Embryonic facial prominence (tissue), 1 donor: ENCODE results near the gene NCR3LG1.
"Not testable (repeated sequence)": the region's sequence is repeated elsewhere in the genome, so short reads cannot be mapped to it uniquely, and the experiment has no call there.

Experiments used
- DNase-seq: peaks from one replicate; pipeline ENCODE4 v3.0.0-alpha.2; 2016; ENCODE audit errors: extremely low spot score

NCR3LG1 gene

DNA sequence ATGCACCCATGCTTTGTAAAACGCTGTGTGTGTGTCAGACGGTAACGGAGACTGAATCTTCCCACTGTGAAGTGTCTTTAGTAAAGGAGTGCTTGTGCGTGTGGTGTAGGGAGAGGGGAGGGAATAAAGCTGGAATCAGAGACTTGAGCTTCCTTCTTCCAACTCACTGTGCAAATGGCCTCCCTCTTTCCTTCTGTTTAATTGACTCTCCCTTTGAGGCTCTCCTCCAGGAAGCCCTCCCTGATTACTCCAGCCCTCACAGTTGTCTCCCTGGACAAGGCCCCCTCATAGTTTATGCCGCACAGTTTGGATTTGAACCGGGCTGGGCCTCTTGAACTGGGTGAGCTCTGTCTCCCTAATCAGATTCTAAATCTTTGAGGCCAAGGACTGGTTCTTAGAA is 59.8 kb downstream of the NCR3LG1 start:
- no peak for DNase-seq

DNA sequence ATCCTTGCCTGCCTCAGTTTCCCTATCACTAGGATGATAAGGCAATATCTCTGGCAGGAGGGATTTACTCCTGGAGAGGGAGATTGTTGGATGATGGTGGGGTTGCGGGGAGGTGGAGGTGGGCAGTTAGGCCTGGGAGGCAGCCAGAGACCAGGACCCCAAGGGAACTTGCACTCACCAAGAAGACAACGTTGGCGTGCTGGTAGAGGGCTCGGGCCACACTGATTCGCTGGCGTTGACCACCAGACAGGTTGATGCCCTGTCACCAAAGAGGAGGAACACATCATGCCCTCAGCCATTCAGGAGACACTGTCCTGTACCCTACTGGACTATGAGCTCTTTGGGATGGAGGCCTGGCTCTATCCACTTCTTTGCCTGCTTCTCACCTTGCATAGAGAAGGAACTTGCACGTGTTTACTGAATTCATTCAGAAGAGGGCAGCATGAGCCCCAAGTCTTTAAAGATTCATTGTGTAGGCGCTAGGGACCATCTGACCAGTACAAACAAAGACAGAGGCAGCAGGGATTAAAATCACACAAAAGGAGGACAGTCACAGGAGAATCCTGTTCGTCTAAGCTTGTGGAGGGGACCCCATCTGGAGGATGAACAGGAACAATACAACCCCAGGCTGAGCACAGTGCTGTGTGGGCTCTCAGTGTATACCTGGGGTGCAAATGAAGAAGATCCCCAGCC is 61.0 kb downstream of the NCR3LG1 start:
- no peak for DNase-seq

DNA sequence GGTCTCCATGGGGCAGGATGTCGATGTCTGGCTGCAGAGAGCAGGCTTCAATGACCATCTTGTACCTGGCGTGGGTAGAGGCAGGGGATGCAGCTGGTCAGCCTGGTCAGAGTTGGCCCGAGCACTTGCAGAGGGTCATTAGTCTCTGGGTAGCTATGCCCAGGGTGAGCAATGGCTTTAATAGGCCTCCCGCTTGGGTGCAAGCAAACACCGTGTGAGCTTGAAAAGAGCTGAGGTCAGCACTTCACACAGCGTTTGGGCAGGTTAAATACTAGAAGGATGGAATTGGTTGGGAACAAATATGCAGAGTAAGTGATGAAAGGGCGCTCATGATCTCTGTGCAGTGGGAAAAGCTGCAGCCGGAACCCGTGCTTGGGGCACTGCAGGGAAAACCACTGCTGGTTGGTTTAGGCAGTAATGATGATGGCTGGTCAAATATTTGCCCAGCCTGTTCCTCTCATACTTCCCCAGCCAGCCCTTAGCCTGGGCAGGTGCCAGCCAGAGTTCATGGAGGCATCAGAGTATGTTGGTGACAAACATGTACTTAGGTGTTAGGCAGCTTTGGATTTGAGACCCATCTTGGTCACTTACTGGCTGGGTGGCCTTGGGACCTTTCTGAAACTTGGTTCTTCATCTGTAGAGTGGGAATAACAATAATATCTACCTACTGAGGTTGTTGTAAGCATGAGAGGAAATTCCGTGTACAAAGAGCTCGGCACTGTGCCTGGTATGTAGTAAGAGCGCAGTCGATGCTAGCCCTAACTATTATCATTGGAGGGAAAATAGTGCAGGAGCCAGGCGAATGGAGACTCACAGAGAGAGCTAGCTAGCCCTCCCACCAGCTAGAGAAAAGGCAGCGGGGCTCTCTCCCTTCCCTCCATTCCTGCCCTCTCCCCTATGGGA is 62.1 kb downstream of the NCR3LG1 start:
- DNase-seq, result no peak

DNA sequence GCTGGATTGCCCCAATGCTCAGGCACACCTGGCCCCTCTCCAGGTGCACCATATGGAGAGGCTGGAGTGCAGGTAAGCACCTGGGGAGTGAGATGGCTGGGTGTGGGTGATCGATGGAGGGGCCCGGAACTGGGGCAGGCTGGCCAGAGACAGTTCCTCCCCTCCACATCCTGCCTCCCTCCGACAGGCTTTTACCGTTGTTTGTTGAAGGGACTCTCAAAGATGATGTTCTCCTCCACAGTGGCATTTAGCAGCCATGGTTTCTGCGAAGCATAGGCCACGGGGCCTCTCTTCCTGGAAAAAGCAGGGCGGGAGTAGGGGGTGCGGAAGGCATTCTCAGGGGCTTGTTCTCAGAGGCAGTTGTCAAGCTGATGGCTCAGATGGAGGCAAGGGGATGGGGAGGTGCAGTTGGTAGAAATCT is 62.7 kb downstream of the NCR3LG1 start:
- no peak for DNase-seq

DNA sequence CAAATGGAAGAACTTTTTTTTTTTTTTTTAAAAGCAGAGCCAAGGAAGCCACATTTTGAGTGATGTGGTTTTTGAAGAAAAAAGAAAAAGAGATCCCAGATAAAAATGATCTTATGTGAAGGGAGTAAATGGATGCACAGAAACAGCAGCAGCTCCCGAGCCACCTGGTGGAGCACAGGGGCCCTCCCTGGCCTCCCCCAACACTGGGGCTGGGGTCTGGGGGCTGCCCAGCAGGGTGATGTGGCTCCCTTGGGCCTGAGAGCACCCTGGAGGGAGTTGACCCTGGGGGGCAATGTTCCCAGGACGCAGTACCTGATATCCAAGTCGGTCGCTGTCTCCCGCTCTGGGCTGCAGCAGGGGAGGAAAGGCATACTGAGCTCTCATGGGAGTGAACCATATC is 63.4 kb downstream of the NCR3LG1 start:
- no peak for DNase-seq

DNA sequence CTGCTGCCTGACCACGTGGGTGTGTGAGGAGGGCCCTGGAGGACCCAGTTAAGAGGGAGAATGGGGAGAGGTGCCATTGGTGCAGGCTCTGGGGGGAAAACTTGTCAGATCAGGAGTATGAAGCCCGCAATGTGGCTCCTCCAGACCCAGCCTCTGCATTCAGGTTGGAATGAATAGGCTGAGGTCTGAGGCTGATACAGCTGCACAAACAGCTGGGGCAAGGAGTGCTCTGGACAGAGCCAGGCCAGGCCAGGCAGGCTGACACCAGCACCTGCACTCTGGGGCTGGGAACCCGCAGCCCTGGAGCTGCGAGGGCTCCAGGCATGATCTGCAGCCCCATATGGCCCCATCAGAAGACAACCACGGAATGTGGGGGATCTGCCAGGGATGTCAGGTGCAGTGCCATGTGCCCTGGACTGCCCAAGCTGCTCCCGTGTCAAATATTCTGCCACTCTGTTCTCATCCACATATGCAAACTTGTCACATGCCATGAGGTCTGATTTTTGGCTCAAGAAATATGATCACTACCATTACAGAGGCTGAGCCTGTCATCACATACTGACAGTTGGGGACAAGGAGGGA is 64.0 kb downstream of the NCR3LG1 start:
- DNase-seq, result no peak

DNA sequence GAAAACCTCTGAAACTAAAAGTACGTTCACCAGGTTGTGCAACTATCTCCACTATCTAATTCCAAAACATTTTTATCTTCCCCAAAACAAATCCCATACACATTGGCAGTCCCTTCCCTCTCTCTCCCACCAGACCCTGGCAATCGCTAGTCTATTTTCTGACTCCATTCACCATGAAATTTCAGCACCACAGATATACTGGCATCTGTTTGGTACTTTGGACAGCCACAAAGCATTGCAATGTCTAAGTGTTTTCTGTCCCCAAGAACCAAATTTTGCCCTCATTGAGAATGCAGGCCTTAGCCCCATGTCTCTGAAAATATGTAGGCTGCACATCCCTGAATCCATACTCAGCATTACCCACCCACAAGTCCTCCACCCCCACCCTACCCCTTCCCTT is 64.9 kb downstream of the NCR3LG1 start:
- no peak for DNase-seq

DNA sequence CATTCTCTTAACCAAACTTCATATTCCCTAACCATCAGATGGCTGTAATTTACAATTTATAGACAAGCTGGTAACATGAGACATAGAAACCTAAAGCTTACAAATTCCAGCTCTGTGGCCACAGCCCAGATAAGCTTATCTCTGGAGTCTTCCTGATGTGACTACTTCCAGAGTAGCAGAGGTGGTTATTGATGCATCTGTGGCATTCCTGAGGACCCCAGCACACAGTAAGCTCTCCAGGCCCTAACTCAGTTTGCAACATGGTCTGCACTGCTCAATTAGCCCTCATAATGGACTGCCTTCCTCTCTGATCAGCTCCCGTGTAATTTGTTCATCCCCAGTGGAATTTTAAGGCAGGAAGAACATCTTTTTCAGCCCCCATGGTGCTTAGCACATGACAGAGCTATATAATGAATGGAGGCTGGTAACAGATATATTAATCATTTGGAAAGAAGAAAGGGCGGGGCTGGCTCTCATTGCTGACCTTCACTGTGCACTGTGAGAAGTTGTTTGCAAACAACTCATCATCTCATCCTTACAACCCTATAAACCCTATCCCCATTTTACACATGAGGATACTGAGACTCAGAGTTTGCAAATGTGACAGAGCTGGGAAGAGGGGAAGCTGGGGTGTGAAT is 67.0 kb downstream of the NCR3LG1 start:
- DNase-seq, result no peak

DNA sequence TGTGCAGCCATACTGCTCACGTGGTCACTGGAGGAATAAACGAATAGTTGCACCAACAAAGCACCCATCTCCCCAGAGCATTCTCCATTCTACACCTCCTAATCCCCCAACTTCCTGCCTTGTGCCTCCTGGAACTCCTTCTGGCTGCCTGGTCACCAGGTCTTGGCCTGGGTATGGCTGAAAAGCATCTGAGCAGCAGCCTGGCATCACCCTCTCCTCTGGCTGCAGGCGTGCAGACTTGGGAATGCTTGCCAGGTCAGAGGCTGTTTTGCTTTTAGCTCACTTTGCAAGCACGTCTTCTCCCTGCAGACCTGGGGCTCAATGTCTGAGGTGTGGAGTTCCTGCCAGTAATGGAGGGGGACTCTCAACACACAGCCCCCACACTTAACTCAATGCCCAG is 70.2 kb downstream of the NCR3LG1 start:
- DNase-seq, result no peak

DNA sequence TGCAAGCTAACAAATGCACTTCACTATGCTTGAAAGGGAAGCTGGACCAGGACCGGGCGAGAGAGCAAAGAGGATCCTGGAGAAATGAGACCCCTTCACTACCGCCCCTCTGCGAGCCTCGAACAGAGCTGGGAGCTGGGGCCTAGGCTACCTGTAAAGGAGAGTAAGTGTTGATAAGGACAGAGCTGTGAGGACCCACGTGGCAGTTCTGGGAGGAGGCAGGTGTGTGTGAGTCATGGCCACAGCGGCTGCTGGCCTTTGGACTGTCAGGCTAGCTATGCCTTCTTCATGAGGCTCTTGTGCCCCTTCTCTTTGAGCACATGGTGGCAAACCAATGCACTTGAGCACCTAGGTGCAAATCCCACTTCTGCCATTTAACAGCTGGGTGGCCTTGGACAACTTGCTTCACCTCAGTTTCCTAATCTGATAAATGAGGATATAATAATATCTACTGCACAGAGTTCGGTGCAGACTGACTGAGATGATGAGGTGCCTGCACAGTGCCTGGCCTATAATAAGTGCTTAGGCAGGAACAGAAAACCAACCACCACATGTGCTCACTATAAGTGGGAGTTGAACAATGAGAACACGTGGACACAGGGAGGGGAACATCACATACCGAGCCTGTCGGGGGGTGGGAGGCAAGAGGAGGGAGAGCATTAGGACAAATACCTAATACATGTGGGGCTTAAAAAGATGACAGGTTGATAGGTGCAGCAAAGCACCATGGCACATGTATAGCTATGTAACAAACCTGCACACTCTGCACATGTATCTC is 72.1 kb downstream of the NCR3LG1 start:
- no peak for DNase-seq

DNA sequence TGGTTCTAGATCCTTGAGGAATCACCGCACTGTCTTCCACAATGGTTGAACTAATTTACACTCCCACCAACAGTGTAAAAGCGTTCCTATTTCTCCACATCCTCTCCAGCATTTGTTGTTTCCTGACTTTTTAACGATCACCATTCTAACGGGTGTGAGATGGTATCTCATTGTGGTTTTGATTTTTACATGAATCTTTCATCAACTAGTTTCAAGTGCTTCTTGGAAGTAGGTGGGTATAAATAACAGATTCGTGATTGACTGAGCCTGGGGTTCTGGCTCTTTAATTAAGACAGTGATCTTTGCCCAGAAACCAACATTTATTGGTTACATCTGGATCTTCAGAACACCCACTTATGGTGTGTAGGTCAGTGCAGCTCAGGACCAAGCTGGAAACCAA is 74.6 kb downstream of the NCR3LG1 start:
- DNase-seq, result not testable (repeated sequence)
